Measurements from ENCODE around the gene GDAP1L1.
"Not testable (repeated sequence)": the region's sequence is repeated elsewhere in the genome, so short reads cannot be mapped to it uniquely, and the experiment has no call there.

DNA sequence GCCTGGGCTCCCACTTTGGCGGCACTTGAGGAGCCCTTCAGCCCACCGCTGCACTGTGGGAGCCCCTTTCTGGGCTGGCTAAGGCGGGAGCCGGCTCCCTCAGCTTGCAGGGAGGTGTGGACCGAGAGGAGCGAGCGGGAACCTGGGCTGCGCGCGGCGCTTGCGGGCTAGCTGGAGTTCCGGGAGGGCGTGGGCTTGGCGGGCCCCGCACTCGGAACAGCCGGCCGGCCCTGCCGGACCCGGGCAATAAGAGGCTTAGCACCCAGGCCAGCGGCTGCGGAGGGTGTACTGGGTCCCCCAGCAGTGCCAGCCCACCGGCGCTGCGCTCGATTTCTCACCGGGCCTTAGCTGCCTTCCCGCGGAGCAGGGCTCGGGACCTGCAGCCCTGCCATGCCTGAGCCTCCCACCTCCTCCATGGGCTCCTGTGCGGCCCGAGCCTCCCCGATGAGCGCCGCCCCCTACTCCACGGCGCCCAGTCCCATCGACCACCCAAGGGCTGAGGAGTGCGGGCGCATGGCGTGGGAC, 52.0 kb downstream of the GDAP1L1 start:
- TF ChIP-seq, protein P1, sequence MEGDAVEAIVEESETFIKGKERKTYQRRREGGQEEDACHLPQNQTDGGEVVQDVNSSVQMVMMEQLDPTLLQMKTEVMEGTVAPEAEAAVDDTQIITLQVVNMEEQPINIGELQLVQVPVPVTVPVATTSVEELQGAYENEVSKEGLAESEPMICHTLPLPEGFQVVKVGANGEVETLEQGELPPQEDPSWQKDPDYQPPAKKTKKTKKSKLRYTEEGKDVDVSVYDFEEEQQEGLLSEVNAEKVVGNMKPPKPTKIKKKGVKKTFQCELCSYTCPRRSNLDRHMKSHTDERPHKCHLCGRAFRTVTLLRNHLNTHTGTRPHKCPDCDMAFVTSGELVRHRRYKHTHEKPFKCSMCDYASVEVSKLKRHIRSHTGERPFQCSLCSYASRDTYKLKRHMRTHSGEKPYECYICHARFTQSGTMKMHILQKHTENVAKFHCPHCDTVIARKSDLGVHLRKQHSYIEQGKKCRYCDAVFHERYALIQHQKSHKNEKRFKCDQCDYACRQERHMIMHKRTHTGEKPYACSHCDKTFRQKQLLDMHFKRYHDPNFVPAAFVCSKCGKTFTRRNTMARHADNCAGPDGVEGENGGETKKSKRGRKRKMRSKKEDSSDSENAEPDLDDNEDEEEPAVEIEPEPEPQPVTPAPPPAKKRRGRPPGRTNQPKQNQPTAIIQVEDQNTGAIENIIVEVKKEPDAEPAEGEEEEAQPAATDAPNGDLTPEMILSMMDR (IDR thresholded peaks at IDR 0.05; ENCODE audit: low read depth, low read length) = not testable (repeated sequence)
- TF ChIP-seq EZH2phosphoT487 (IDR thresholded peaks at IDR 0.05; ENCODE audit: low read depth) = not testable (repeated sequence)
